ENCODE data around the gene IGFN1.

The IGFN1 gene

DNA sequence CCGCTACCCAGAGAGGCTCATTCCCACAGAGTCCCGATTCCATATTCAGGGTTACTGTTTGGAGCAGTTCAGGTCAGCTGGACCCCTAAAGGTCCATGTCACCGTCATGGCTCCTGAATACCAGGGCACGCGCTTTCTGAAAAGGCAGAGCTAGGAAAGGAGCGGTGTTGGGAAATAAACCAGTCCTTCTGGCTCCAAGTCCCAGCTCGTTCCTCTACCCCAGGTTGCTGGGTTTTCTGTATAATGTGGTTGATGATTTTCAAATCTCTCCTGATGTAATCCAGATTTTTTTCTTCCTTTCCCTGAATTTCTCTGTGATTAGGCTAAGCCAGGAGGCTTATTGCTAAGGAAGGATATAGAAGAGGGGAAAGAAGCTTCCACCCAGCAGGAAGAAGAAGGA is 78.7 kb downstream of the IGFN1 start:
- H3K27ac ChIP-seq = peak overlapping the region; percentile 97; the same call in 1 of the 2 replicates
- no peak for TF ChIP-seq CTCF (conservative IDR thresholded peaks at IDR 0.05)

- H3K27ac ChIP-seq = no peak overlapping the region
- no peak for TF ChIP-seq CTCF (conservative IDR thresholded peaks at IDR 0.05)
Measured at GRCh38 chr1:201269900-201270410, 79.3 kb downstream of the IGFN1 start.

- H3K27ac ChIP-seq = no peak overlapping the region
- no peak for TF ChIP-seq CTCF (conservative IDR thresholded peaks at IDR 0.05)
Measured at GRCh38 chr1:201270616-201271390, 80.2 kb downstream of the IGFN1 start.

GRCh38 chr1:201272799-201273198 is 82.2 kb downstream of the IGFN1 start:
- TF ChIP-seq CTCF (conservative IDR thresholded peaks at IDR 0.05) = no peak
- no peak overlapping the region for H3K27ac ChIP-seq

DNA sequence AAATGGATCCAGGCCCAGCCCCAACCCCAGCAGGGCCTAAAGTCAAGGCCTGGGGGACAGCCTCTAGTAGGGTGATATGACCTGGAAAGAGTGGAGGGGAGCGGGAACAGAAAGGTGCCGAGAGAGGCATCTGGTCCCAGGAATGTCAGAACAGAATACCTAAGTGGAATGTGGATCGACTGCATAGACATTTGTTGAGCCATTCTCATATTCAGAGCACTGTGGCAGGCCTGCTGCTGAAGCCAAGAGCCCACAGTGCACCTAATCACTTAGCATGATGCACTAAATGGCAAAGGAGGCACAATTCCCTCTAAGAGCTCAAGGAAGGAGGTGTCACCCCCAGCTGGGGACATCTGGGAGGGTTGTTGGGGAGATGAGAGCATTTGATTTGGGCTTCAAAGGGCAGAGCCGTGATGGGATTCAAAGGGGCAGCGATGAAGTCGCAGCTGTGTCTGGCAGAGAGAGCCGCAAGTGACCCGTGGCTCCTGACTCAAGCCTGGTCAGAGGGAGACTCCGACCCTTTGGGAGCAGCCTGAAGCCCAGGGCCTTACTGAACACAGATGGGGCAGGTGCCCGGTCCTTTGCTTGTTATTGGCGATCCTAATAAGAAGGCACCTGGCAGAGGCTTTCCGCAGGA is 84.1 kb downstream of the IGFN1 start:
- TF ChIP-seq CTCF (conservative IDR thresholded peaks at IDR 0.05) = no peak
- H3K27ac ChIP-seq = no peak overlapping the region

- no peak for TF ChIP-seq CTCF (conservative IDR thresholded peaks at IDR 0.05)
- H3K27ac ChIP-seq = no peak overlapping the region
Measured at GRCh38 chr1:201275253-201275666, 84.6 kb downstream of the IGFN1 start.

- TF ChIP-seq CTCF (conservative IDR thresholded peaks at IDR 0.05) = no peak
- no peak overlapping the region; the same call in 1 of the 2 replicates for H3K27ac ChIP-seq
Measured at GRCh38 chr1:201276891-201277290, 86.3 kb downstream of the IGFN1 start.
